HG02588 (cell line): ENCODE measurements around the gene GYPE.
"Not testable (repeated sequence)": the region's sequence is repeated elsewhere in the genome, so short reads cannot be mapped to it uniquely, and the experiment has no call there.

Source experiments
- ATAC-seq: cut with Tn5 transposase; IDR thresholded peaks from one replicate; pipeline ENCODE4 v1.9.1; 2021; ENCODE audit warnings: mild to moderate bottlenecking, moderate library complexity; ENCODE audit not compliant: unreplicated experiment

Gene GYPE

GRCh38 chr4:143870523-143871268, 34.7 kb downstream of the GYPE start:
- ATAC-seq = not testable (repeated sequence)

- ATAC-seq = not testable (repeated sequence)
Measured at GRCh38 chr4:143869925-143870324, 35.4 kb downstream of the GYPE start.

- not testable (repeated sequence) for ATAC-seq
Measured at GRCh38 chr4:143862716-143863115, 42.6 kb downstream of the GYPE start.

- ATAC-seq = no peak
Measured at GRCh38 chr4:143858456-143858855, 46.9 kb downstream of the GYPE start.

- ATAC-seq = not testable (repeated sequence)
Measured at GRCh38 chr4:143857391-143858336, 47.7 kb downstream of the GYPE start.

GRCh38 chr4:143856017-143856557, 49.3 kb downstream of the GYPE start:
- ATAC-seq = not testable (repeated sequence)

GRCh38 chr4:143854645-143855044, 50.7 kb downstream of the GYPE start:
- ATAC-seq = not testable (repeated sequence)

- not testable (repeated sequence) for ATAC-seq
Measured at GRCh38 chr4:143849296-143849695, 56.1 kb downstream of the GYPE start.

GRCh38 chr4:143843506-143843832, 61.9 kb downstream of the GYPE start:
- ATAC-seq = not testable (repeated sequence)

GRCh38 chr4:143842624-143843505, 62.5 kb downstream of the GYPE start:
- not testable (repeated sequence) for ATAC-seq

GRCh38 chr4:143839413-143839812, 65.9 kb downstream of the GYPE start:
- not testable (repeated sequence) for ATAC-seq

- ATAC-seq = not testable (repeated sequence)
Measured at GRCh38 chr4:143834196-143834595, 71.2 kb downstream of the GYPE start.

- not testable (repeated sequence) for ATAC-seq
Measured at GRCh38 chr4:143833676-143834075, 71.7 kb downstream of the GYPE start.

- ATAC-seq = not testable (repeated sequence)
Measured at GRCh38 chr4:143830576-143830975, 74.8 kb downstream of the GYPE start.

- ATAC-seq = not testable (repeated sequence)
Measured at GRCh38 chr4:143829239-143829620, 76.1 kb downstream of the GYPE start.
